ENCODE data around the gene PRKCE. TPM values are rescaled to one million over a fixed set of nuclear protein-coding genes. Genes with fewer than 3 reads are reported as not detected.

PRKCE gene
- total and polyA plus RNA-seq, 11 donors: 4.1 to 22.3 (median 16.2) TPM

- no peak for TF ChIP-seq CTCF (IDR thresholded peaks at IDR 0.05)
- TF ChIP-seq POLR2A (IDR thresholded peaks at IDR 0.05): no peak
- H3K4me3 ChIP-seq: no peak overlapping the region
- peak in 1 of 4 donors; percentile 32 for ATAC-seq
- WGBS, 4 donors: 82 to 100% (median 95%) methylated on average over 4 to 5 of the region's 5 CpGs
- no peak overlapping the region for H3K27ac ChIP-seq
- H3K36me3 ChIP-seq: no peaks in the 10 kb centered on the region
- no peak for DNase-seq
- H3K4me1 ChIP-seq: no peaks in the 10 kb centered on the region
- intact Hi-C loops (cut with DNase I): no loop called here
- no peaks in the 10 kb centered on the region for H3K9me3 ChIP-seq
- H3K27me3 ChIP-seq: peaks cover 0 to 8% (median 0%) of the 10 kb centered on the region in 9 donors
These were observed 14.0 kb upstream of the PRKCE start for GRCh38 chr2:45637440-45637839.

GRCh38 chr2:45640576-45640975 is 10.9 kb upstream of the PRKCE start:
- Histone ChIP-seq H3K9me3 (no peaks in the 10 kb centered on the region), H3K27ac (no peak overlapping the region), H3K36me3 (no peaks in the 10 kb centered on the region), H3K4me3 (no peak overlapping the region), H3K27me3 (peaks cover 0 to 8% (median 0%) of the 10 kb centered on the region in 9 donors), H3K4me1 (peaks cover 0 to 14% (median 8%) of the 10 kb centered on the region in 12 donors)
- WGBS, 4 donors: 70 to 83% (median 79%) methylated on average over 2 of the region's 2 CpGs
- ATAC-seq: no peak
- TF ChIP-seq POLR2A (IDR thresholded peaks at IDR 0.05) (no peak), CTCF (IDR thresholded peaks at IDR 0.05) (no peak)
- no peak for DNase-seq
- intact Hi-C loops (cut with DNase I): loop anchor here in 2 of 10 donors (10.0 kb wide), 2 partner anchors 214 to 224 kb away; no protein-coding TSS in a partner anchor

GRCh38 chr2:45643095-45643494 is 8.4 kb upstream of the PRKCE start:
- peaks cover 0 to 14% (median 8%) of the 10 kb centered on the region in 12 donors for H3K4me1 ChIP-seq
- no peaks in the 10 kb centered on the region for H3K9me3 ChIP-seq
- no peak for TF ChIP-seq POLR2A (IDR thresholded peaks at IDR 0.05)
- no peak for TF ChIP-seq CTCF (IDR thresholded peaks at IDR 0.05)
- ATAC-seq (peak in 3 of 4 donors; percentile 4 to 17 (median 15)), DNase-seq (no peak)
- WGBS, 4 donors: 22 to 24% (median 23%) methylated on average over 10 to 11 of the region's 11 CpGs
- intact Hi-C loops (cut with DNase I): loop anchor here in 9 of 10 donors (1.0 to 10.0 kb wide), 9 partner anchors 58 to 295 kb away; no protein-coding TSS in a partner anchor
- H3K36me3 ChIP-seq: no peaks in the 10 kb centered on the region
- peaks cover 0 to 8% (median 0%) of the 10 kb centered on the region in 9 donors for H3K27me3 ChIP-seq
- peak overlapping the region in 1 of 12 donors; percentile 46 for H3K27ac ChIP-seq
- peak overlapping the region; percentile 32 to 65 (median 56) for H3K4me3 ChIP-seq

- DNase-seq: peak; percentile 64 to 87 (median 71)
- 14 to 15% (median 14%) methylated on average over 45 to 49 of the region's 49 CpGs for WGBS, 4 donors
- TF ChIP-seq POLR2A (IDR thresholded peaks at IDR 0.05): no peak
- TF ChIP-seq CTCF (IDR thresholded peaks at IDR 0.05): peak; percentile 93 to 99 (median 98)
- intact Hi-C loops (cut with DNase I): loop anchor here (1.0 to 10.0 kb wide), 9 partner anchors 59 to 294 kb away; no protein-coding TSS in a partner anchor
- Histone ChIP-seq H3K4me1 (peaks cover 0 to 20% (median 11%) of the 10 kb centered on the region in 12 donors), H3K4me3 (peak overlapping the region; percentile 32 to 65 (median 56)), H3K27ac (peak overlapping the region in 1 of 12 donors; percentile 46), H3K36me3 (no peaks in the 10 kb centered on the region), H3K9me3 (no peaks in the 10 kb centered on the region), H3K27me3 (peaks cover 0 to 8% (median 0%) of the 10 kb centered on the region in 9 donors)
- peak; percentile 64 to 97 (median 95) for ATAC-seq
These were observed 7.6 kb upstream of the PRKCE start for GRCh38 chr2:45643543-45644542.
